HepG2 (cell line): ENCODE data around the gene C1orf141. TPM values are rescaled to one million over a fixed set of nuclear protein-coding genes. Genes with fewer than 3 reads are reported as not detected.
A peak's percentile ranks its signal among the peaks of the same experiment; 100 is the strongest.

Source experiments
- ATAC-seq: fragments of 200-7000 bp; cut with Tn5 transposase; 3 replicates; pipeline ENCODE4 v1.9.1; 2020; ENCODE audit warnings: mild to moderate bottlenecking, moderate library complexity
- BruUV-seq: library from RNA; stranded (reverse); fragments of 400-500 nt; replicated peaks from 2 replicates; lab custom pipeline; 2021; lab: Mats Ljungman, UMichigan
- CTCF ChIA-PET: fragments of 300-600 bp; formaldehyde crosslinking; extraction: SDS; loops from one replicate; lab custom pipeline; 2021; ENCODE audit warnings: low total read pairs, inconsistent platforms, low intra/inter-chr PET ratio; lab: Yijun Ruan, JAX
- POLR2A ChIA-PET: fragments of 350-600 bp; sonication (Branson Sonifier 250); formaldehyde crosslinking; loops from one replicate; lab custom pipeline; 2020; ENCODE audit warnings: antibody characterized with exemption, inconsistent platforms; lab: Yijun Ruan, JAX
- DNase-seq: peaks from one replicate; pipeline ENCODE4 v3.0.0-alpha.2; 2015; ENCODE audit warnings: low spot score
- FAIRE-seq: peaks from 3 replicates; lab custom pipeline; 2011; peaks lifted over from hg19 to GRCh38; lab: Jason Lieb, UNC
- H2AFZ ChIP-seq: one replicate; pipeline ENCODE4 v1.6.1; 2011; ENCODE audit warnings: low read length, inconsistent platforms
- H3K27ac ChIP-seq: fragments of 300-600 bp; 3 replicates; pipeline ENCODE4 v1.8.0; 2011; ENCODE audit warnings: mixed run types, mild to moderate bottlenecking, mixed read lengths, low read length, inconsistent platforms; ENCODE audit not compliant: insufficient read depth; ENCODE audit errors: extremely low read length
- H3K27me3 ChIP-seq, 2 experiments: fragments of 200-600 bp in 1 of 2; 2 replicates in 1 of 2; 3 replicates in 1 of 2; pipeline versions ENCODE4 v1.6.0 to v1.8.0; 2011; ENCODE audit warnings: low read length in 2 of 2, mild to moderate bottlenecking in 2 of 2, moderate library complexity in 2 of 2, inconsistent platforms in 1 of 2; ENCODE audit not compliant: insufficient read depth in 2 of 2, control insufficient read depth in 1 of 2
- H3K36me3 ChIP-seq, 2 experiments: fragments of 200-600 bp in 1 of 2; replicated peaks in 1 of 2; 2 replicates in 1 of 2; 3 replicates in 1 of 2; pipeline versions ENCODE4 v1.5.1 to v1.8.0; 2011; ENCODE audit warnings: low read length in 2 of 2, inconsistent platforms in 1 of 2; ENCODE audit not compliant: insufficient read depth in 2 of 2, control insufficient read depth in 1 of 2
- H3K4me1 ChIP-seq: 2 replicates; pipeline ENCODE4 v1.5.1; 2012; ENCODE audit warnings: low read length, inconsistent platforms; ENCODE audit not compliant: insufficient read depth
- H3K4me2 ChIP-seq: 2 replicates; pipeline ENCODE4 v1.6.0; 2011; ENCODE audit warnings: low read depth, low read length, inconsistent platforms
- H3K4me3 ChIP-seq, 3 experiments: fragments of 200-600 bp in 1 of 3; sonication (generic), shearing (Covaris generic) in 1 of 3; replicated peaks in 1 of 3; 2 replicates each; pipeline ENCODE4 v1.5.1; 2011 to 2016; ENCODE audit warnings: low read length in 3 of 3, inconsistent platforms in 2 of 3, low read depth in 2 of 3, mild to moderate bottlenecking in 2 of 3, control low read depth in 1 of 3, mixed read lengths in 1 of 3; ENCODE audit not compliant: insufficient read depth in 1 of 3
- H3K79me2 ChIP-seq: one replicate; pipeline ENCODE4 v1.6.1; 2011; ENCODE audit warnings: low read length, inconsistent platforms; ENCODE audit not compliant: insufficient read depth
- H3K9ac ChIP-seq: 2 replicates; pipeline ENCODE4 v1.6.0; 2011; ENCODE audit warnings: mild to moderate bottlenecking, low read depth, low read length, inconsistent platforms; ENCODE audit not compliant: insufficient read depth
- H3K9me3 ChIP-seq: 2 replicates; pipeline ENCODE4 v1.5.1; 2012; ENCODE audit warnings: mild to moderate bottlenecking, low read length
- H4K20me1 ChIP-seq: 2 replicates; pipeline ENCODE4 v1.6.0; 2011; ENCODE audit warnings: inconsistent platforms, mild to moderate bottlenecking, low read length, moderate library complexity; ENCODE audit not compliant: insufficient read depth
- BRF2 ChIP-seq: sonication (generic); formaldehyde crosslinking; IDR thresholded peaks from 2 replicates; pipeline ENCODE4 v1.8.1; 2022; ENCODE audit warnings: mild to moderate bottlenecking, missing genetic modification reagents
- CENPT ChIP-seq: sonication (generic); formaldehyde crosslinking; IDR thresholded peaks from 2 replicates; pipeline ENCODE4 v1.8.0; 2022; ENCODE audit warnings: low read depth, mild to moderate bottlenecking, moderate library complexity, missing genetic modification reagents
- DDIT3 ChIP-seq: sonication (generic); formaldehyde crosslinking; IDR thresholded peaks from 2 replicates; pipeline ENCODE4 v1.4.0; 2020; ENCODE audit warnings: mild to moderate bottlenecking, missing genetic modification reagents
- KDM1A ChIP-seq: IDR thresholded peaks from 2 replicates; pipeline ENCODE4 v1.6.1; 2016; ENCODE audit warnings: missing compliant biosample characterization
- MYC ChIP-seq: sonication (generic); formaldehyde crosslinking; IDR thresholded peaks from 2 replicates; pipeline ENCODE4 v1.9.0; 2021; ENCODE audit warnings: missing genetic modification reagents, borderline replicate concordance
- NKX3-1 ChIP-seq: sonication (generic); formaldehyde crosslinking; IDR thresholded peaks from 2 replicates; pipeline ENCODE4 v1.5.0; 2020; ENCODE audit warnings: missing genetic modification reagents
- U2AF1 ChIP-seq: fragments of 200-400 bp; formaldehyde crosslinking; optimal IDR thresholded peaks from 2 replicates; pipeline ENCODE3; 2017; ENCODE audit warnings: mild to moderate bottlenecking, low read depth, low read length
- ZFY ChIP-seq: sonication (generic); formaldehyde crosslinking; IDR thresholded peaks from 2 replicates; pipeline ENCODE4 v1.4.0; 2020; ENCODE audit warnings: missing genetic modification reagents
- ZIK1 ChIP-seq: sonication (generic); formaldehyde crosslinking; IDR thresholded peaks from 2 replicates; pipeline ENCODE4 v1.5.0; 2020; ENCODE audit warnings: mild to moderate bottlenecking, low read depth, missing genetic modification reagents, borderline replicate concordance
- ZNF318 ChIP-seq: sonication (generic); formaldehyde crosslinking; IDR thresholded peaks from 2 replicates; pipeline ENCODE4 v1.4.0; 2020; ENCODE audit warnings: mild to moderate bottlenecking, missing genetic modification reagents
- ZNF383 ChIP-seq: sonication (generic); formaldehyde crosslinking; IDR thresholded peaks from 2 replicates; pipeline ENCODE4 v1.4.0; 2020; ENCODE audit warnings: missing genetic modification reagents, mild to moderate bottlenecking, borderline replicate concordance
- ZNF543 ChIP-seq: sonication (generic); formaldehyde crosslinking; IDR thresholded peaks from 2 replicates; pipeline ENCODE4 v1.4.0; 2020; ENCODE audit warnings: mild to moderate bottlenecking, missing genetic modification reagents
- ZNF816 ChIP-seq: sonication (generic); formaldehyde crosslinking; IDR thresholded peaks from 2 replicates; pipeline ENCODE4 v1.8.0; 2022; ENCODE audit warnings: missing genetic modification reagents, mild to moderate bottlenecking, borderline replicate concordance
- WGBS: methylation state at CpG from one replicate; pipeline ENCODE4 v1.1.6; 2017; ENCODE audit warnings: low lambda C conversion rate; 5-methylcytosine and 5-hydroxymethylcytosine counted together
- in situ Hi-C: cut with HindIII; loops from 2 replicates; pipeline ENCODE4 v1.10.0; 2017; ENCODE audit warnings: low pct_unique_long_range_greater_than_20kb; ENCODE audit not compliant: extremely low pct_ligation_motif_present
- intact Hi-C: fragments of 100-400 bp; cut with micrococcal nuclease; formaldehyde crosslinking; loops from one replicate; pipeline ENCODE4 v1.10.0; 2022; ENCODE audit not compliant: unreplicated experiment
- polyA plus RNA-seq, 8 experiments: library from polyadenylated mRNA; depleted of rRNA in 3 of 8; stranded (reverse) in 7 of 8; unstranded in 1 of 8; fragments of >200 nt; fragmentation: Illumina TruSeq in 4 of 8; extraction: Trizol in 4 of 8; gene quantifications; 2 replicates each; pipeline versions ENCODE4 v1.2.1 to v1.2.3, GENCODE V29; 2011 to 2016; ENCODE audit warnings: low read depth in 4 of 8, missing spikeins in 1 of 8, mixed read lengths in 1 of 8; ENCODE audit not compliant: insufficient read depth in 1 of 8
- total RNA-seq, 5 experiments: library from RNA; depleted of rRNA; stranded (reverse); fragments of >200 nt; fragmentation: Illumina TruSeq; extraction: Trizol; gene quantifications; 2 replicates each; pipeline ENCODE4 v1.2.3, GENCODE V29; 2016; ENCODE audit warnings: low read depth in 1 of 5

Gene C1orf141
- total and polyA plus RNA-seq, 2 of the 13 experiments (the other 11 are each of a cell fraction or from before 2014, with no cell fraction given), result not detected

- TF ChIP-seq ZNF318 (CRISPR knock-in tag), result no peak
Measured at GRCh38 chr1:67052741-67053534, 81.8 kb downstream of the C1orf141 start (continued).

GRCh38 chr1:67051196-67051595 is 83.6 kb downstream of the C1orf141 start:
- Histone ChIP-seq H2AFZ (no peak overlapping the region), H3K9me3 (no peaks in the 10 kb centered on the region), H3K4me3 (no peak overlapping the region), H3K9ac (no peak overlapping the region)
- no peak for TF ChIP-seq DDIT3 (CRISPR knock-in tag)
- TF ChIP-seq MYC (CRISPR knock-in tag), result no peak
- no peak for TF ChIP-seq KDM1A (CRISPR knock-in tag)
- TF ChIP-seq BRF2, result no peak
- TF ChIP-seq ZFY (CRISPR knock-in tag), result no peak
- no peak for TF ChIP-seq NKX3-1
- no peak for TF ChIP-seq U2AF1
- TF ChIP-seq ZNF383, result no peak
- TF ChIP-seq ZIK1, result no peak
- TF ChIP-seq ZNF816 (CRISPR knock-in tag), result no peak
- TF ChIP-seq ZNF543 (CRISPR knock-in tag), result no peak
- no peak for TF ChIP-seq CENPT (CRISPR knock-in tag)
- TF ChIP-seq, all 625 proteins: peak for 0
- CTCF ChIA-PET, result no interaction called here
- Histone ChIP-seq H4K20me1 (peaks cover 3% of the 10 kb centered on the region; the same call in 1 of the 2 replicates), H3K79me2 (peaks cover 39% of the 10 kb centered on the region), H3K4me2 (peak overlapping the region; percentile 92), H3K4me1 (peaks cover 29% of the 10 kb centered on the region), H3K27ac (no peak overlapping the region), H3K36me3 (peaks cover 3 to 28% of the 10 kb centered on the region in 2 experiments), H3K27me3 (no peaks in the 10 kb centered on the region; a peak in 1 of 5 replicates)
- 90% methylated on average over 4 of the region's 4 CpGs for WGBS
- intact Hi-C loops, result no loop called here
- POLR2A ChIA-PET, result no interaction called here
- DNase-seq, result no peak
- BruUV-seq, result no TSS peak
- no peak for ATAC-seq
- in situ Hi-C loops, result loop anchor here (5.0 kb wide), 1 partner anchor 124 kb away; no protein-coding TSS in a partner anchor
- FAIRE-seq, result no peak
